ENCODE data around the gene ZBTB40.

ZBTB40 gene

DNA sequence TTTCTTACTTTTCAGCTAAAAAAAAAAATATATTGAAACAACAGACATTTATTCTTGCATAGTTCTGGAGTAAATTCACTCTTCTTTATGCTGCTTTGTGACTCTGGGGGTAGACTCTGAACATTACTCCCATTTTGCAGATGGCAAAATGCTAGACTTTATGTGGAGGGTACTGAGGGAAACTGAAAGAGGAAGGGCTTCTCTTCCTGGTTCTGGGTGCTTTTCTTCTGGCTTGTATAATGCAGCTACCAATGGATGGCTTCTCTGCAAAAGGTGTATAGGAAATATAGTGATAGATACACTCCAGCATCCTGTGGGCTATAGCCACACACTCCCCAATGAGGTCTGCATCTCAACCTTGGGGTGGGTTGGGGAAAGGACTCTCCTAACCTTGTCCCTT is 19.7 kb upstream of the ZBTB40 start:
- TF ChIP-seq EZH2phosphoT487 (IDR thresholded peaks at IDR 0.05; ENCODE audit: low read depth): no peak
- TF ChIP-seq, protein P1, sequence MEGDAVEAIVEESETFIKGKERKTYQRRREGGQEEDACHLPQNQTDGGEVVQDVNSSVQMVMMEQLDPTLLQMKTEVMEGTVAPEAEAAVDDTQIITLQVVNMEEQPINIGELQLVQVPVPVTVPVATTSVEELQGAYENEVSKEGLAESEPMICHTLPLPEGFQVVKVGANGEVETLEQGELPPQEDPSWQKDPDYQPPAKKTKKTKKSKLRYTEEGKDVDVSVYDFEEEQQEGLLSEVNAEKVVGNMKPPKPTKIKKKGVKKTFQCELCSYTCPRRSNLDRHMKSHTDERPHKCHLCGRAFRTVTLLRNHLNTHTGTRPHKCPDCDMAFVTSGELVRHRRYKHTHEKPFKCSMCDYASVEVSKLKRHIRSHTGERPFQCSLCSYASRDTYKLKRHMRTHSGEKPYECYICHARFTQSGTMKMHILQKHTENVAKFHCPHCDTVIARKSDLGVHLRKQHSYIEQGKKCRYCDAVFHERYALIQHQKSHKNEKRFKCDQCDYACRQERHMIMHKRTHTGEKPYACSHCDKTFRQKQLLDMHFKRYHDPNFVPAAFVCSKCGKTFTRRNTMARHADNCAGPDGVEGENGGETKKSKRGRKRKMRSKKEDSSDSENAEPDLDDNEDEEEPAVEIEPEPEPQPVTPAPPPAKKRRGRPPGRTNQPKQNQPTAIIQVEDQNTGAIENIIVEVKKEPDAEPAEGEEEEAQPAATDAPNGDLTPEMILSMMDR (IDR thresholded peaks at IDR 0.05; ENCODE audit: low read depth, low read length): no peak
- Histone ChIP-seq H2AFZ (ENCODE audit: low read depth, low read length) (0 out of 2 replicates have a peak overlapping the region, but pooled peaks have one; percentile 25), H3K79me2 (ENCODE audit: low read length) (no peaks in the 10 kb centered on the region), H3K9me3 (ENCODE audit: insufficient read depth, low read length) (no peaks in the 10 kb centered on the region), H3K4me2 (ENCODE audit: low read length) (peak overlapping the region; percentile 33; the same call in 1 of the 2 replicates), H3K36me3 (replicated peaks; ENCODE audit: low read depth, low read length) (no peaks in the 10 kb centered on the region), H3K27me3 (ENCODE audit: low read depth, low read length) (no peaks in the 10 kb centered on the region), H3K4me3 (ENCODE audit: low read length) (no peak overlapping the region), H3K9ac (ENCODE audit: low read length) (no peak overlapping the region), H4K20me1 (ENCODE audit: insufficient read depth, low read length) (no peaks in the 10 kb centered on the region), H3K4me1 (ENCODE audit: low read length) (peaks cover 10% of the 10 kb centered on the region), H3K27ac (ENCODE audit: low read length) (no peak overlapping the region)

DNA sequence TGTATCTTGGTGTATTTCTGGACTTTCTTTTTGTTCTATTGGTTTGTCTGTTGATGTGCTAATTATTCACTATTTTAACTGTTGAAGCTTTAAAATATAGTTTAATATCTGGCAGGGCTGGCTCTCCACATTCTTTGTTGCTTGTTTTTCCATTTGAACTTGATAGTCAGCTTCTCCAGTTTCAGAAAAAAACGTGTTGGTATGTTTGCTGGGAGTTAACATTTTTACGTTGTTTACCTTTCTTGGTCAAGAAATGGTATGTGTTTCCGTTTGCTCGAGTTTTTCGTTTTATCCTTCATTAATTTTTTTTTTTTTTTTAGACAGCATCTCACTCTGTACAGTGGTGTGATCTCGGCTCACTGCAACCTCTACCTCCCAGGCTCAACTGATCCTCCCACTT is 16.9 kb upstream of the ZBTB40 start:
- Histone ChIP-seq H3K36me3 (replicated peaks; ENCODE audit: low read depth, low read length) (no peaks in the 10 kb centered on the region), H3K27ac (ENCODE audit: low read length) (no peak overlapping the region), H3K4me3 (ENCODE audit: low read length) (no peak overlapping the region), H3K9ac (ENCODE audit: low read length) (no peak overlapping the region), H3K79me2 (ENCODE audit: low read length) (no peaks in the 10 kb centered on the region), H4K20me1 (ENCODE audit: insufficient read depth, low read length) (no peaks in the 10 kb centered on the region), H3K4me1 (ENCODE audit: low read length) (peaks cover 10% of the 10 kb centered on the region), H2AFZ (ENCODE audit: low read depth, low read length) (no peak overlapping the region), H3K27me3 (ENCODE audit: low read depth, low read length) (no peaks in the 10 kb centered on the region), H3K9me3 (ENCODE audit: insufficient read depth, low read length) (no peaks in the 10 kb centered on the region), H3K4me2 (ENCODE audit: low read length) (no peak overlapping the region)
- TF ChIP-seq, protein P1 (IDR thresholded peaks at IDR 0.05; ENCODE audit: low read depth, low read length): no peak

DNA sequence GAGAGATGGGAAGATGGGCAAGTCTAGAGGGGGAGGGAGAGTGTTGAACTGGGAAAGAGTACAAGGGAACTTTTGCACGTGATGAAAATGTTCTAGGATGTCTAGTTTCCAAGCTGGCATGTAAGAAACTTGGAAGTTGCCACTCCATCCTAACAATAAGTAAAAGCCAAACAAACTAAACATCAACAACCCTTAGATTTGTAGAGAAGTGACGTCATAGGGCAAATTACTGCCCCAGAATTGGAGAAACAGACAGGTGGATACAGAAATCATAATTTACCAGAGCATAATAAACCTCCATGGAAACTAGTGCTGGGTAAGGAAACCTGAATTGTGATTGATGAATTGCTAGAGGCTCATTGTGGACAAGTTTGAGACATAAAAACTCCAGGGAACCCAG is 14.7 kb upstream of the ZBTB40 start:
- Histone ChIP-seq H4K20me1 (ENCODE audit: insufficient read depth, low read length) (no peaks in the 10 kb centered on the region), H3K27ac (ENCODE audit: low read length) (no peak overlapping the region), H3K4me1 (ENCODE audit: low read length) (peaks cover 4% of the 10 kb centered on the region), H3K4me2 (ENCODE audit: low read length) (no peak overlapping the region), H3K79me2 (ENCODE audit: low read length) (no peaks in the 10 kb centered on the region), H2AFZ (ENCODE audit: low read depth, low read length) (no peak overlapping the region), H3K9me3 (ENCODE audit: insufficient read depth, low read length) (0 out of 2 replicates have a peak, but pooled peaks cover 10% of the 10 kb centered on the region), H3K9ac (ENCODE audit: low read length) (no peak overlapping the region), H3K27me3 (ENCODE audit: low read depth, low read length) (no peaks in the 10 kb centered on the region), H3K4me3 (ENCODE audit: low read length) (no peak overlapping the region), H3K36me3 (replicated peaks; ENCODE audit: low read depth, low read length) (no peaks in the 10 kb centered on the region)
- TF ChIP-seq EZH2phosphoT487 (IDR thresholded peaks at IDR 0.05; ENCODE audit: low read depth): no peak
- TF ChIP-seq, protein P1 (IDR thresholded peaks at IDR 0.05; ENCODE audit: low read depth, low read length): no peak

DNA sequence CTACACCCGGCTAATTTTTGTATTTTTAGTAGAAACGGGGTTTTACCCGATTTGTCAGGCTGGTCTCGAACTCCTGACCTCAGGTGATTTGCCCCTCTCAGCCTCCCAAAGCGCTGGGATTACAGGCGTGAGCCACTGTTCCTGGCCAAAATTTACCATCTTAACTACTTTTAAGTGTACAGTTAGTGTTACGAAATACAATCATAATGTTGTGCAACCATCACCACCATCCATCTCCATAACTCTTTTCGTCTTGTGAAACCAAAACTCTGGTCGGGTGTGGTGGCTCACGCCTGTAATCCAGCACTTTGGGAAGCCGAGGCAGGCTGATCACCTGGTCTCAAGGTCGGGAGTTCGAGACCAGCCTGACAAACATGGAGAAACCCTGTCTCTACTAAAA is 14.1 kb upstream of the ZBTB40 start:
- Histone ChIP-seq H3K9ac (ENCODE audit: low read length) (no peak overlapping the region), H3K4me3 (ENCODE audit: low read length) (no peak overlapping the region), H3K79me2 (ENCODE audit: low read length) (no peaks in the 10 kb centered on the region), H3K4me1 (ENCODE audit: low read length) (no peaks in the 10 kb centered on the region), H3K27me3 (ENCODE audit: low read depth, low read length) (no peaks in the 10 kb centered on the region), H3K9me3 (ENCODE audit: insufficient read depth, low read length) (0 out of 2 replicates have a peak, but pooled peaks cover 10% of the 10 kb centered on the region), H4K20me1 (ENCODE audit: insufficient read depth, low read length) (no peaks in the 10 kb centered on the region), H2AFZ (ENCODE audit: low read depth, low read length) (no peak overlapping the region), H3K27ac (ENCODE audit: low read length) (no peak overlapping the region), H3K36me3 (replicated peaks; ENCODE audit: low read depth, low read length) (no peaks in the 10 kb centered on the region), H3K4me2 (ENCODE audit: low read length) (no peak overlapping the region)
- TF ChIP-seq, protein P1 (IDR thresholded peaks at IDR 0.05; ENCODE audit: low read depth, low read length): no peak
- no peak for TF ChIP-seq EZH2phosphoT487 (IDR thresholded peaks at IDR 0.05; ENCODE audit: low read depth)

All from OCI-LY3 (cell line).